Measurements from ENCODE around the gene PHF12. TPM values are rescaled to one million over a fixed set of nuclear protein-coding genes. Genes with fewer than 3 reads are reported as not detected.
"Not testable (repeated sequence)": the region's sequence is repeated elsewhere in the genome, so short reads cannot be mapped to it uniquely, and the experiment has no call there.

PHF12 gene
- total RNA-seq, 1 experiment from 2014 or later = 36.0 TPM

DNA sequence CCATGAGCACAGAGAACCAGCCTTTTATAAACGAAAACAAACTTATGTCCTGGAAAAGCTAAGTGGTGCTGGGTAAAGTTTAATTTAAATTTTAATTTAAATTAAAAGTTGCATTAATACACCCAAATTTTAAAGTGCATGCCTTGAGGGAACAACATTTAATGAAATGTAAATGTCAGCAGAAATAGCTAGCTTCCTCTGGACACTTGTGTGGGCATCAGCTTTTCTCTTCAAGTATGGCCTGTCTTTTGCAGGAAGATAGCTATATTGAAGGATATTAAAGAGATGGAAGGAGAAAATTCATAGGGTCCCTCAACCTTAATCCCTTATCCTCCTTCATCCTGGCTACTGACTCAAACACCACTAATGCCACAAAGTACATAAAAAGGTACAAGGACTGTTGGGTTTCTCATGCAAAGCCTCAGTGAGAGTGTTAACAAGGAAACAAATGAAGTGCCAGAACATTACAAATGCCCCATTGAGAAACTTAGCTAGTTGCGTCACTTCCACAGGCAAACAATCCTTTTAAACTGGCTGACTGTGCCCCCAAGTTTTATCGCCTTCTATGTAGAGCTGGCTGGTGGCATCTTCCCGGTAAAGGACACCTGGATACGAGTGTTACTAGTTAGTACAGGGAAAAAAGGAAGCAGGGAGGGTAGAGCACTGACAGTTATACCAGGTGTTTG lies 14.1 kb downstream of the PHF12 start:
- no peak overlapping the region for H2AFZ ChIP-seq
- DNase-seq = peak in 1 of 2 experiments; percentile 89
- TF ChIP-seq, protein P1, sequence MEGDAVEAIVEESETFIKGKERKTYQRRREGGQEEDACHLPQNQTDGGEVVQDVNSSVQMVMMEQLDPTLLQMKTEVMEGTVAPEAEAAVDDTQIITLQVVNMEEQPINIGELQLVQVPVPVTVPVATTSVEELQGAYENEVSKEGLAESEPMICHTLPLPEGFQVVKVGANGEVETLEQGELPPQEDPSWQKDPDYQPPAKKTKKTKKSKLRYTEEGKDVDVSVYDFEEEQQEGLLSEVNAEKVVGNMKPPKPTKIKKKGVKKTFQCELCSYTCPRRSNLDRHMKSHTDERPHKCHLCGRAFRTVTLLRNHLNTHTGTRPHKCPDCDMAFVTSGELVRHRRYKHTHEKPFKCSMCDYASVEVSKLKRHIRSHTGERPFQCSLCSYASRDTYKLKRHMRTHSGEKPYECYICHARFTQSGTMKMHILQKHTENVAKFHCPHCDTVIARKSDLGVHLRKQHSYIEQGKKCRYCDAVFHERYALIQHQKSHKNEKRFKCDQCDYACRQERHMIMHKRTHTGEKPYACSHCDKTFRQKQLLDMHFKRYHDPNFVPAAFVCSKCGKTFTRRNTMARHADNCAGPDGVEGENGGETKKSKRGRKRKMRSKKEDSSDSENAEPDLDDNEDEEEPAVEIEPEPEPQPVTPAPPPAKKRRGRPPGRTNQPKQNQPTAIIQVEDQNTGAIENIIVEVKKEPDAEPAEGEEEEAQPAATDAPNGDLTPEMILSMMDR (conservative IDR thresholded peaks at IDR 0.05) = no peak
- H3K36me3 ChIP-seq (ENCODE audit: low read depth) = peaks cover 12% of the 10 kb centered on the region; the same call in 1 of the 2 replicates
- H3K27me3 ChIP-seq (ENCODE audit: insufficient read depth, low read depth) = no peaks in the 10 kb centered on the region
- H3K9me2 ChIP-seq (ENCODE audit: insufficient read depth) = no peaks in the 10 kb centered on the region
- peaks cover 53% of the 10 kb centered on the region for H4K20me1 ChIP-seq (ENCODE audit: insufficient read depth)
- BruUV-seq (replicated peaks) = no TSS peak
- H3K4me3 ChIP-seq = no peak overlapping the region
- H3K4me2 ChIP-seq = peak overlapping the region; percentile 48
- H3K79me2 ChIP-seq (ENCODE audit: low read depth) = peaks cover 100% of the 10 kb centered on the region
- no peaks in the 10 kb centered on the region for H3K9me3 ChIP-seq (ENCODE audit: insufficient read depth, low read depth)
- H3F3A ChIP-seq (ENCODE audit: insufficient read depth, low read depth) = peaks cover 50% of the 10 kb centered on the region
- H3K4me1 ChIP-seq (replicated peaks; ENCODE audit: insufficient read depth) = peaks cover 29% of the 10 kb centered on the region
- CTCF ChIA-PET = no interaction called here
- intact Hi-C loops (cut with micrococcal nuclease; ENCODE audit: unreplicated experiment) = no loop called here
- POLR2A ChIA-PET (ENCODE audit: unreplicated experiment) = interaction anchor here (0.5 kb wide), 1 partner anchor 338 kb away, joined by 3 read pairs; no protein-coding TSS in a partner anchor
- peak overlapping the region; percentile 58 for H3K27ac ChIP-seq

DNA sequence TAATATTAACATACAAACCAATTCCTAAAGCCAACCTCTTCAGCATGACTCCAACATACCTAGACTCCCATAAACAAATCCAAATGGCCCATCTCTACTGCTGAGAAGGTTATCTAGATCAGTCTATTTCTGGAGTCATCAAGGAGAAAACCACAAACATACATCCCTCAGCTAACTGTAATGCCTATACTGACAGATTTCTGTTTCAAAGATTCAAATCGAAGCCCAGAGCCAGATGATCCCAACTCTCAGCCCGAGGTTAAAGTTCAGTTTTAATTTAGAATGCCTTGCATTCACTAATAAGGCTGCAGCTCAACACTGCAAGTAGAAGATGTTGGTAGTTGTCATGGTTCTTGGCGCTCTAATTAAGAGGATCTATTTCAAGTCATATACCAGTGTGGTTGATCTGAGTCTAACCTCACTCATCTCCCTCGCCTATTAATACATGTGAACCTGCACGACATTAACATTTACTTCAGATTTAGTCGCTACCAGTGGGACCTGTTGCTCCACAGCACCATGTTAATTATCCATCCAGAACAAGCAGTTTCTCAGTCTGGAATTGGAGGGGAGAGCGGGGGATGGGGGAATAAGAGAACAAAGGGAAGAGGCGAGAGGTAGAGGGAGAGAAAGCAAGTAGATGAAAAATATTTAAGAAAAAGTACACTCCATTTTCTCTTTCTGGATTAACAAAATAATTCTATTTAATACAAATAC lies 15.4 kb downstream of the PHF12 start:
- peaks cover 100% of the 10 kb centered on the region for H3K79me2 ChIP-seq (ENCODE audit: low read depth)
- CTCF ChIA-PET = no interaction called here
- no peaks in the 10 kb centered on the region for H3K9me3 ChIP-seq (ENCODE audit: insufficient read depth, low read depth)
- H4K20me1 ChIP-seq (ENCODE audit: insufficient read depth) = peaks cover 45% of the 10 kb centered on the region
- DNase-seq = no peak
- TF ChIP-seq, protein P1 (conservative IDR thresholded peaks at IDR 0.05) = no peak
- TF ChIP-seq EZH2 (IDR thresholded peaks at IDR 0.05; ENCODE audit: low read depth) = no peak
- no peaks in the 10 kb centered on the region for H3K27me3 ChIP-seq (ENCODE audit: insufficient read depth, low read depth)
- no peak overlapping the region for H2AFZ ChIP-seq
- H3K4me1 ChIP-seq (replicated peaks; ENCODE audit: insufficient read depth) = peaks cover 29% of the 10 kb centered on the region
- H3K4me3 ChIP-seq = no peak overlapping the region
- no TSS peak for BruUV-seq (replicated peaks)
- H3K27ac ChIP-seq = no peak overlapping the region
- peaks cover 12% of the 10 kb centered on the region; the same call in 1 of the 2 replicates for H3K36me3 ChIP-seq (ENCODE audit: low read depth)
- no peak overlapping the region for H3K4me2 ChIP-seq
- no peaks in the 10 kb centered on the region for H3K9me2 ChIP-seq (ENCODE audit: insufficient read depth)
- POLR2A ChIA-PET (ENCODE audit: unreplicated experiment) = no interaction called here
- intact Hi-C loops (cut with micrococcal nuclease; ENCODE audit: unreplicated experiment) = no loop called here
- peaks cover 43% of the 10 kb centered on the region for H3F3A ChIP-seq (ENCODE audit: insufficient read depth, low read depth)

GRCh38 chr17:28934508-28934907 lies 16.8 kb downstream of the PHF12 start:
- H4K20me1 ChIP-seq (ENCODE audit: insufficient read depth) = peaks cover 43% of the 10 kb centered on the region
- CTCF ChIA-PET; intact Hi-C loops (cut with micrococcal nuclease; ENCODE audit: unreplicated experiment): not testable (repeated sequence)

More at GRCh38 chr17:28934508-28934907, 16.8 kb downstream of the PHF12 start:
- Histone ChIP-seq H3K79me2 (ENCODE audit: low read depth) (peaks cover 100% of the 10 kb centered on the region), H3F3A (ENCODE audit: insufficient read depth, low read depth) (peaks cover 33% of the 10 kb centered on the region), H3K4me1 (replicated peaks; ENCODE audit: insufficient read depth) (peaks cover 29% of the 10 kb centered on the region)
- H3K9me2 ChIP-seq (ENCODE audit: insufficient read depth); H3K4me2 ChIP-seq; H3K27ac ChIP-seq; H2AFZ ChIP-seq; POLR2A ChIA-PET (ENCODE audit: unreplicated experiment); H3K4me3 ChIP-seq; H3K27me3 ChIP-seq (ENCODE audit: insufficient read depth, low read depth); H3K9me3 ChIP-seq (ENCODE audit: insufficient read depth, low read depth); BruUV-seq (replicated peaks); DNase-seq; H3K36me3 ChIP-seq (ENCODE audit: low read depth): not testable (repeated sequence)
